CD1c-positive myeloid dendritic cell (primary cell): ENCODE results near the gene ALG14.
"Not testable (repeated sequence)": the region's sequence is repeated elsewhere in the genome, so short reads cannot be mapped to it uniquely, and the experiment has no call there.

Source experiments
- DNase-seq: peaks from one replicate; pipeline ENCODE4 v3.0.0-alpha.2; 2016; ENCODE audit errors: extremely low spot score

ALG14 gene

GRCh38 chr1:95041491-95042165 lies 31.1 kb downstream of the ALG14 start:
- DNase-seq: no peak

- DNase-seq: no peak
Observed at GRCh38 chr1:95040032-95040525, 32.7 kb downstream of the ALG14 start.

DNA sequence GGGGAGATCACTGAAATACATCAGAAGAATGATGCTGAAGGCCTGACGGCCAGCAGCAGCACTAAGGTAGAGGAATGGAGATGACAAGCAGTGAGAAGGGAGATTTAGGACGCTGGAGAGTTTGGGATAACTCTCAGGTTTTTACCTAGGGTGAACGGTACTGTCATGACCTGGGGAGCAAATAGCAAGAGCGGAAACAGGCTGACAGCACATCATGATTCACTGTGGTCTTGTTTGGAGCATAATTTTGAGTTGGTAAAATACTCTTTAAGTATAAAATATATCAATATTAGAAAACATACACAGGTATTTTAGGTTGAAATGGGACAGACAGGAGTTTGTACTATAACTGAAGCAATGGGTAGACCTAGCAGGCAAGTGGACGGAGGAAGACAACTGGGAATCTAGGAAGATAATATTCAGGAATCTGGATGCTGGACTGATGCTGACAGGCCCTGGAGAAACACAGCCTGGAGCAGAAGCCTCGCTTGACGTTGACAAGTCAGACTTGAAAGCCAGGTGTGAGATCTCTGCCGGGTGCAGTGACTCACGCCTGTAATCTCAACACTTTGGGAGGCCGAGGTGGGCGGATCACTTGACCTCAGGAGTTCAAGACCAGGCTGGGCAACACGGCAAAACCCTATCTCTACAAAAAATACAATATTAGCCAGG lies 33.3 kb downstream of the ALG14 start:
- no peak for DNase-seq

DNA sequence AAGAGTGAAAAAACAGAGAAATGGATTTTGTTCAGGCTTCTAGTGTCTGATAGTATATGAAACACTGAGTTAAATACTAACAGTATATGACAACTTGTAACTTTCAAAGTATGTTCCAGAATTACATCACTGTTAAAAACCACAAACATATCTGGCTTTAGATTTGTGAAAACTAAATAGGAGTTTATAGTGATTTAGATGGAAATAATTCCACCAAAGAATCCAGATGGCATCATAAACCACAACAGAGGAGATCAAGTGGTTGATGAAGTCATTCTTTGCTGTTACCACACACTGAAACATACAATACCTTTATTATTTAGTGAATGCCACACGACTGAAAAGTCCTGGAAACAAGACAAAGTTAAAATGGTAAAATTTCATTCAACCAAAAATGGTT lies 37.2 kb downstream of the ALG14 start:
- no peak for DNase-seq

DNA sequence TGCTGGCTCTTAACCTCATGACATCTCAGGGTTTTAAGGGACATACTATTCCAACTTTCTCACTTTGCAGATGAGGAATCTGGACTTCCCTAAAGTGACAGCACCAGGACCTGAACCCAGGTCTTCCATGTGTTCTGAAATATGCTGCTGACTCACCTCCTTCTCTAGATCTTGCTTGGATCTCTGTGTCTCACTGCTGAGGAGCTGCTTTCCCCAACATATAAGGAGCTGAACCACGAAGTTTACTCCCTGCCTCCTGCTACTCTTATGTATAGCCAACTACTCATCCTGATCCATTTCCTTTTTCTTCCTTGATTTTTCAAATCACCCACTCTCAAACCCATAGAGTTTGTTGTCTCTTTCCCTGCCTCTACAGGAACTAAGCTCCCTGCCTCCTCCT lies 38.2 kb downstream of the ALG14 start:
- DNase-seq: no peak

DNA sequence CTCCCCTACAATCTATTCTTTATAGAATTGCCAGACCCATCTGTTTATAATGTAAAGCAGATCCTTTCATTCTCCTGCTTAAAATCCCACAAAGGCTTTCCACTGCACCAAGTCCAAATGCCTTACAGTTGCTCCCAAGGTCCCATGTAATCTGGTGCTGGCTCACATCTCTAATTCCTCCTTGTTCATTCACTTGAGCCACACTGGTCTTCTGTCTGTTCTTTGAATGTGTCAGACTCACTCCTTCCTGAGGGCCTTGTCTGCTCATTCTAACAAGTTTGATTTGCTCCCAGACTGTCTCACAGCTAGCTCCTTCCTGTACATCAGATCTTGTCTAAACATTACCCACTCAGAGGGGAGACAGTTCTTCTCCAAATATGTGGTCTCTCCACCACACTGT lies 38.9 kb downstream of the ALG14 start:
- DNase-seq: no peak

GRCh38 chr1:95029532-95029931 lies 43.2 kb downstream of the ALG14 start:
- no peak for DNase-seq

- no peak for DNase-seq
Observed at GRCh38 chr1:95028954-95029353, 43.8 kb downstream of the ALG14 start.

- no peak for DNase-seq
Observed at GRCh38 chr1:95027046-95027445, 45.7 kb downstream of the ALG14 start.

GRCh38 chr1:95023399-95024043 lies 49.2 kb downstream of the ALG14 start:
- no peak for DNase-seq

DNA sequence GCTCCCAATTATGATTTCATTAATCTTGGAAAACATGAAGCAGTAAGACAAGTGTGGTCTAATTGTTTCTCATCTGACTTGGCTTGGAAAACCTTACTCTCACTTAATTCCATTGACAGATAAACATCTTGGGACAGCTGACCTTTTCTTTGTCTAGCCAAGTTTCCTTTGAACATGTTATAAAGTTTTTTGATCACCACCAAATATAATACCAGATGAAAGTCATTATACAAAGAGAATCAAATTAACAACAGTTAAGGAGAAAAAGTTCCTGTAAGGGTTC lies 50.2 kb downstream of the ALG14 start:
- DNase-seq: no peak

DNA sequence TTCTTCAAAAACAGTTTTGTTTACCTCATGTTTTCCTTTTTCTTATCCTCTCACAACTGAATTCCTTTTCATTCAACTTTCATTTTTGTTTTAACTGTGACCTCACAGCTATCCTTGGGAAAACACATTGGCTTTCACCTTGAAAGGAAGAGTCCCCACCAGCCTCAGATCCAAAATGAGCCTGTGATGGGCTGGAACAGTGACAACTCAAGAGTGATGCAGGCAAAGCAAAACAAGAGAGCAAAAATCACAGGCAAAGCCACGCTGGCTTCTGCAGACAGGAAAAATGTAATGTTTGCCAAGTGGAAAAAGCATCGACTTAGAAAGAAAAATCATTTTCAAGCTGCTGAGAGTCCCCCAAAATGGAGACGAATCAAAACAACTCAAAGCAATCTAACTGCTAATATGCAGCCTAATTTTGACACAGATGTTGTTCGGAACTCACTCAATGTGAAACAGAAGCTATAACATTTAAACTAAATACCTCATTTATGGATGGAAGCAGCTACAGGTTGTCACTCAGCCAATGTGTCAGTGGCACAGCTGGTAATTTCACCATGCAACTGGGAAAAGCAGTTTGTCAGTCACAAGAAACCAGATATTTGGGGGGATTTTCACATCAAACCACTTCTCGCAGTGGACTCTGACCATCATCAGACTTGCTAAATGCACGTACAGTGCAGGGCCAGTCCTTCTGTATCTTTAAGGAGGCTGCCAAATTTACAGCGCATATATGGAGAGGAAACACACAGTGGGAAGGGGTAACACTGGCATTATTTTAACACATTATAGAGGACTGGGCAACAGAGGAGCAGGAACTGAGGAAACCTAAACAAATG lies 50.7 kb downstream of the ALG14 start:
- DNase-seq: no peak

DNA sequence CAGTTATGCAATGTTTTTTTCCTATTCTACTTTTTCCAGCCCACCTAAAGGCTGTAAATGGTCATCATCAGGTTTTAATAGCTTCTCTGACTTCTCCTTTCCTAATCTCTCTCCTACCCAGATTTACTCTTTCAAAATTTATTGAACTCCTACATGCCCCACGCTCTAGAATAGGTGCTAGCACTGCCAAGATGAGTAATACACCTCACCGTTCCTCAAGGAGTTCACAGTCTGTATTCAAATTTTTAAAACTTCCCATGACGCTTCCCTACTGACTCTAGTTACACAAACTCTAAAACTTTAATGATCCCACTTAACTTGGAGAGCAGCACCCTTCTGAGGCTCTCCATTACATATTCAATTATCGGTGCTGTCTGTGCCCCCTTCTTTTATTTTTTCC lies 51.6 kb downstream of the ALG14 start:
- DNase-seq: no peak

DNA sequence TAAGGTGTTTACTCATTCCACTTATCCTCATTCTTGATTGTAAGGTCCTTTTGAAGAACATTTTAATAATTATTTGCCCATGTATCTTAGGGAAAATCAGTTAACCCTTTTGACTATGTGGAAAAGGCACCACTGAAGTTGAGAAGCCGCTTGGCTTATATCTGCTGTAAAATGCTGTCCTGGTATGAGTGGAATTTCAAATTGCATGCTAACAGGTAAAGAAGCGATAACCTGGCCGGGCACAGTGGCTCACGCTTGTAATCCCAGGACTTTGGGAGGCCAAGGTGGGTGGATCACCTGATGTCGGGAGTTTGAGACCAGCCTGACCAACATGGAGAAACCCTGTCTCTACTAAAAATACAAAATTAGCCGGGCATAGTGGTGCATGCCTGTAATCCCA lies 53.3 kb downstream of the ALG14 start:
- DNase-seq: not testable (repeated sequence)

DNA sequence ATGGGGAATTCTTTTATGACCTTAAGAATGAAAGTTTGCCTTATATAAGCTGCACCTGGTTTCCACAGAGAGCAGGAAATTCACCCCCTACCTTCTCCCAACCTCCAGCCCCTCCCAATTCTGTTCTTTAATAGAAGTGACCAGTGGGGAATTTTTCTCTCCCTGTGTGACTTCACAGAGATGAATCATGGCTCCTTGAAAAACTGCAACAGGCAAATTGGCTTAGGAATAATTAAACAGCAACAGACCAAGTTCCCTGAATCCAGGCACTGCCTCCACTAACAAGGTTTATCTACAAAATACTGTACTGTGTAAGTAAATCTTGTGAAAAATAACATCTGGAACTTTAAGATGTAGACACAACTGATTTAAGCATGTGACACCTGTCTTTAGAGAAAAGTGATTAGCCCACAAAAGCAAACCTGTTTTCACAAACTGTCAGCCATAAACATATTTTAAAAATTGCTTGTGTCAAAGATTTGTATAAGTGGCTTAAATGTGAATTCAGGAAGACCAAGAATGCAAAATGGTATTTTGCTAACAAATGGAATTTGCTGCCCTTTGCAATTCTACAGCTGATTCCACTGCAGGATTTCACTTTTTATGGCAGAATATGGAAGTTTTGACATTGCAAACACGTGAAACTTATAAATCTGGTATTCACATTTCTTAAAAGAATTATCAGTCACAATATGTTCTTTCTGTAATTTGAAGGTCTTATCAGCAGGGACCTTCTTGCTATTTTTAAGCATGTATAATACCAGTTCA lies 54.0 kb downstream of the ALG14 start:
- no peak for DNase-seq

GRCh38 chr1:95017775-95018174 lies 55.0 kb downstream of the ALG14 start:
- DNase-seq: no peak

DNA sequence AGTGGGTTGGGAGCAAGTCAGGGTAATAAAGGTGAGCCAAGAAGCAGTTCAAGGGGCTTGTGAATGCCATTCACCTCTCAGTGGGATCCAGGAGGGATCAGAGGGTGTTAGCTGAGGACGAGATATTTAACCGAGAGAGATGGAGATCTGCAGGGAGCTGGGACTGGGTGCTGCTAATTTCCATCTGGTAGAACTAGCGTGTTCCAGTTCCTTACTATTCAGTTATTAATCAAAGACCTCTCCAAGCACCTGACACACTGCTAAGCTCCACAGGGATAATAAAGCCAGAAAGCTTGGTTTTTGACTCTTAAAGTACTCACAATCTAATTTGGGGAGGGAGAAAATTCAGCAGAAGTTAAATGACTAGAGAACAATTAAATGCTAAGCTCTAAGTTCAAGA lies 57.7 kb downstream of the ALG14 start:
- no peak for DNase-seq

DNA sequence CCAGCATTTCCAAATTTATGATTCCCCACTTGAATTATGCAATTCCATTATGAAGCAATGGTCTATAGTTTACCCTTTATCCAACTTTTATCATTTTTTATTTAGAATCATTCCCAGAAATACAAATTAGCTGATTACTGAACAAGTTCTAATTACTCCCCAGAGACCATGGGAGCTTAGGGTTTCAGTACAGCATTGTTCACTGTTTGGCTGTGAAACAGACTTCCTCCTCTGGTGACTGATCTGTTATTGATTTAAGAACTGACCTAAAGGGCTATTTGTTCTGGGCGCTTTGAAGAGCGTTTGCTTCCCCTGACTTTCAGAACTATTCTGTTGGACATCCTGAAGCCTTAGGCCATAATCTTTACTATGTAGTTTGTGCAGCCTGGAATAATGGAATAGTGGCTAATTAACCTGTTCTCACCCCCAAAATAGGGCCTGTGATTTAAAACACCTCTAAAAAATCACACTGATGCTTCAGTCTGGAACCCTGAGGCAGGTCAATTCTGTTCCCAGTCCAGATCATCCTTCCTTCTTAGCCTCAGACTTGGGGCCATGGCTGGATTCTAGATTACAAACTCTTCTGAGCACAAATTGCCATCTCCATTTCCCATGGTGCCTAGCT lies 58.7 kb downstream of the ALG14 start:
- DNase-seq: no peak

DNA sequence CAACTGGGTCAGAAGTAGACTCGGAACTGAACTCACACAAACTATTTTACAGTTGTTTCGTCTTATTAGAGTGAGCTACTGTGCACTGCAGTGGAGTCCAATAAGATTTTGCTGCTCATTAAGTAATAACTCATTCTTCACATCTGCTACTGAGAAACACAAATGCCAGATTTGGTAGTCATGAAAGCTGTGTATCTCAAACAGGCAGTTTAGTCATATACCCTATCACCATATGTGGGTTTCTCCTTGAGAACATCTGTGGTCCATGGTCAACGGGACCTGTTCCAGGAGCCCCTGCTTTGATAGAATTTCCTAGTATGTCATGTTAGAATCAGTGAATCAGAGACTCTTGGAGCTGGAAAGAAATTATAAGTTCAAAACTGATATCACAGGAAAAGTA lies 60.4 kb downstream of the ALG14 start:
- no peak for DNase-seq

GRCh38 chr1:95010158-95010557 lies 62.6 kb downstream of the ALG14 start:
- DNase-seq: no peak

- DNase-seq: no peak
Observed at GRCh38 chr1:95007687-95008086, 65.1 kb downstream of the ALG14 start.
